Adipocyte (in vitro differentiated cells): ENCODE measurements around the gene SCGB3A1.

ENCODE experiments used
- DNase-seq: peaks from one replicate; pipeline ENCODE4 v3.0.0-alpha.2; 2015; ENCODE audit warnings: low read depth
- H3K27me3 ChIP-seq: replicated peaks from 2 replicates; pipeline ENCODE4 v1.7.0; 2013; ENCODE audit warnings: mild to moderate bottlenecking, low read length, moderate library complexity; ENCODE audit not compliant: control insufficient read depth, insufficient read depth
- H3K36me3 ChIP-seq: 2 replicates; pipeline ENCODE4 v1.7.0; 2013; ENCODE audit warnings: low read length, mild to moderate bottlenecking, moderate library complexity; ENCODE audit not compliant: control insufficient read depth, insufficient read depth, severe bottlenecking
- H3K4me1 ChIP-seq: 2 replicates; pipeline ENCODE4 v1.7.0; 2013; ENCODE audit warnings: mild to moderate bottlenecking, low read length, moderate library complexity; ENCODE audit not compliant: control insufficient read depth, insufficient read depth
- H3K4me3 ChIP-seq: 2 replicates; pipeline ENCODE4 v1.7.0; 2013; ENCODE audit warnings: mild to moderate bottlenecking, low read length, moderate library complexity
- H3K9ac ChIP-seq: 2 replicates; pipeline ENCODE4 v1.7.0; 2013; ENCODE audit warnings: mild to moderate bottlenecking, low read length, moderate library complexity
- H3K9me3 ChIP-seq: 2 replicates; pipeline ENCODE4 v1.7.0; 2013; ENCODE audit warnings: mild to moderate bottlenecking, low read length, moderate library complexity; ENCODE audit not compliant: control insufficient read depth

SCGB3A1 gene

GRCh38 chr5:180591311-180591887 is at the start of gene SCGB3A1:
TSS of gene SCGB3A1 (minus strand) at chr5:180591499. CDS start at chr5:180591462, 37 bp downstream.
- Histone ChIP-seq H3K36me3 (no peaks in the 10 kb centered on the region), H3K9me3 (no peaks in the 10 kb centered on the region), H3K9ac (no peak within 1 kb of the TSS), H3K4me1 (no peaks in the 10 kb centered on the region), H3K4me3 (no peak within 1 kb of the TSS), H3K27me3 (peaks cover 39% of the 10 kb centered on the region)
- DNase-seq, result peak; percentile 24

- no peaks in the 10 kb centered on the region for H3K36me3 ChIP-seq
- no peak overlapping the region for H3K4me3 ChIP-seq
- H3K9me3 ChIP-seq, result no peaks in the 10 kb centered on the region
- H3K9ac ChIP-seq, result no peak overlapping the region
- peaks cover 40% of the 10 kb centered on the region for H3K27me3 ChIP-seq
- no peak for DNase-seq
- H3K4me1 ChIP-seq, result no peaks in the 10 kb centered on the region
Observed at GRCh38 chr5:180640611-180640860, 49.2 kb upstream of the SCGB3A1 start.

GRCh38 chr5:180639741-180640610 is 48.7 kb upstream of the SCGB3A1 start:
- H3K9ac ChIP-seq, result no peak overlapping the region
- no peaks in the 10 kb centered on the region for H3K9me3 ChIP-seq
- H3K4me3 ChIP-seq, result no peak overlapping the region
- no peaks in the 10 kb centered on the region for H3K36me3 ChIP-seq
- H3K27me3 ChIP-seq, result peaks cover 36% of the 10 kb centered on the region
- no peak for DNase-seq
- H3K4me1 ChIP-seq, result no peaks in the 10 kb centered on the region

- DNase-seq, result no peak
- H3K9ac ChIP-seq, result no peak overlapping the region
- H3K9me3 ChIP-seq, result no peaks in the 10 kb centered on the region
- no peak overlapping the region for H3K4me3 ChIP-seq
- no peaks in the 10 kb centered on the region for H3K36me3 ChIP-seq
- peaks cover 29% of the 10 kb centered on the region for H3K27me3 ChIP-seq
- H3K4me1 ChIP-seq, result no peaks in the 10 kb centered on the region
Observed at GRCh38 chr5:180639287-180639686, 48.0 kb upstream of the SCGB3A1 start.

- Histone ChIP-seq H3K27me3 (peaks cover 20% of the 10 kb centered on the region), H3K36me3 (no peaks in the 10 kb centered on the region), H3K9ac (no peak overlapping the region), H3K9me3 (no peaks in the 10 kb centered on the region), H3K4me1 (no peaks in the 10 kb centered on the region), H3K4me3 (no peak overlapping the region)
- DNase-seq, result no peak
Observed at GRCh38 chr5:180637962-180638680, 46.8 kb upstream of the SCGB3A1 start.

GRCh38 chr5:180636403-180637075 is 45.2 kb upstream of the SCGB3A1 start:
- Histone ChIP-seq H3K9ac (no peak overlapping the region), H3K36me3 (no peaks in the 10 kb centered on the region), H3K9me3 (no peaks in the 10 kb centered on the region), H3K27me3 (peaks cover 17% of the 10 kb centered on the region), H3K4me1 (no peaks in the 10 kb centered on the region), H3K4me3 (no peak overlapping the region)
- no peak for DNase-seq

GRCh38 chr5:180636016-180636402 is 44.7 kb upstream of the SCGB3A1 start:
- no peaks in the 10 kb centered on the region for H3K4me1 ChIP-seq
- H3K27me3 ChIP-seq, result peaks cover 17% of the 10 kb centered on the region
- no peak overlapping the region for H3K9ac ChIP-seq
- no peaks in the 10 kb centered on the region for H3K36me3 ChIP-seq
- DNase-seq, result no peak
- H3K4me3 ChIP-seq, result no peak overlapping the region
- H3K9me3 ChIP-seq, result no peaks in the 10 kb centered on the region

- Histone ChIP-seq H3K27me3 (peaks cover 16% of the 10 kb centered on the region), H3K4me1 (no peaks in the 10 kb centered on the region), H3K9ac (no peak overlapping the region), H3K36me3 (no peaks in the 10 kb centered on the region), H3K9me3 (no peaks in the 10 kb centered on the region), H3K4me3 (no peak overlapping the region)
- DNase-seq, result no peak
Observed at GRCh38 chr5:180633283-180634177, 42.2 kb upstream of the SCGB3A1 start.

GRCh38 chr5:180632768-180633167 is 41.5 kb upstream of the SCGB3A1 start:
- H3K36me3 ChIP-seq, result no peaks in the 10 kb centered on the region
- H3K9me3 ChIP-seq, result no peaks in the 10 kb centered on the region
- no peak for DNase-seq
- peaks cover 9% of the 10 kb centered on the region for H3K27me3 ChIP-seq
- H3K9ac ChIP-seq, result no peak overlapping the region
- no peak overlapping the region for H3K4me3 ChIP-seq
- H3K4me1 ChIP-seq, result no peaks in the 10 kb centered on the region

GRCh38 chr5:180631549-180632383 is 40.5 kb upstream of the SCGB3A1 start:
- H3K27me3 ChIP-seq, result peaks cover 8% of the 10 kb centered on the region
- no peaks in the 10 kb centered on the region for H3K4me1 ChIP-seq
- H3K9me3 ChIP-seq, result no peaks in the 10 kb centered on the region
- no peak overlapping the region for H3K9ac ChIP-seq
- DNase-seq, result no peak
- H3K4me3 ChIP-seq, result no peak overlapping the region
- H3K36me3 ChIP-seq, result no peaks in the 10 kb centered on the region
